ENCODE results near the gene ABCC8.

DNA sequence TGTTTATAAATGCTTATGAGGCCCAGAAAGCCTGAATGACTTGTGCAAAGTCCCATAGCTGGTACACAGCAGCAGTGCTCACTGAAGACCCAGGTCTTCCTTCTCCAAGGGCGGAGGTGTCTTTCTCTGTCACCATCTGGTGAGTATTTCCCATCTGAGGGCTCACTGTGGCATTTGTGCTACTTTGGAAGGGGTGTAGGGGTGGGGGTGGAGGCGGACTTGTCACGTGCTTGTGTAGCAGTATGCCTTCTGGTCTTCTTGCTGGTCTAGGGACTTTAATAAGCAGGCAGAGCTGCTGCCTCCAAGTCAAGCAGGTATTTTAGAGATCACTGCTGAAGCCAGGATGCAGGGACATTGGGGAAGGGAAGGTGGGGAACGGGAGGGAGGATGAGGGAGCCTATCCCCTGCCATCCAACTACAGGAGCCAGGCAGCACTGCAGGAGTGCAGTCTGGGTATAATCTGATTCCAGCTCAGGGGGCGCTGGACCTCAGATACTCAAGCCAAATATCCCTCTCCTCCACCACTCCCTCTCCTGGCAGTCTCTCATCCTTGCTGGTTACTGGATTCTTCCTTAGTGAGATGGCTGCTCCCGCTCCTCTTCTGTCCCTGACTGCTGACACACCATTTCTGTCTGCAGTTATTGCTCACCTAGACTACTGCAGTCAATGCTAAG, 3.4 kb downstream of the ABCC8 start:
- no peak for TF ChIP-seq ZSCAN29 (IDR thresholded peaks at IDR 0.05)
- TF ChIP-seq POLR2A (IDR thresholded peaks at IDR 0.05; ENCODE audit: low read depth, low read length) = no peak
- no peak for TF ChIP-seq TAF1 (IDR thresholded peaks at IDR 0.05; ENCODE audit: borderline replicate concordance, low read depth, low read length)
- TF ChIP-seq, protein P1, sequence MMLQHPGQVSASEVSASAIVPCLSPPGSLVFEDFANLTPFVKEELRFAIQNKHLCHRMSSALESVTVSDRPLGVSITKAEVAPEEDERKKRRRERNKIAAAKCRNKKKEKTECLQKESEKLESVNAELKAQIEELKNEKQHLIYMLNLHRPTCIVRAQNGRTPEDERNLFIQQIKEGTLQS (IDR thresholded peaks at IDR 0.05; ENCODE audit: borderline replicate concordance, extremely low read depth, low read depth, low read length) = no peak
- no peak for TF ChIP-seq ZNF274 (IDR thresholded peaks at IDR 0.05; ENCODE audit: insufficient read depth, insufficient read length)
- TF ChIP-seq, protein P2, sequence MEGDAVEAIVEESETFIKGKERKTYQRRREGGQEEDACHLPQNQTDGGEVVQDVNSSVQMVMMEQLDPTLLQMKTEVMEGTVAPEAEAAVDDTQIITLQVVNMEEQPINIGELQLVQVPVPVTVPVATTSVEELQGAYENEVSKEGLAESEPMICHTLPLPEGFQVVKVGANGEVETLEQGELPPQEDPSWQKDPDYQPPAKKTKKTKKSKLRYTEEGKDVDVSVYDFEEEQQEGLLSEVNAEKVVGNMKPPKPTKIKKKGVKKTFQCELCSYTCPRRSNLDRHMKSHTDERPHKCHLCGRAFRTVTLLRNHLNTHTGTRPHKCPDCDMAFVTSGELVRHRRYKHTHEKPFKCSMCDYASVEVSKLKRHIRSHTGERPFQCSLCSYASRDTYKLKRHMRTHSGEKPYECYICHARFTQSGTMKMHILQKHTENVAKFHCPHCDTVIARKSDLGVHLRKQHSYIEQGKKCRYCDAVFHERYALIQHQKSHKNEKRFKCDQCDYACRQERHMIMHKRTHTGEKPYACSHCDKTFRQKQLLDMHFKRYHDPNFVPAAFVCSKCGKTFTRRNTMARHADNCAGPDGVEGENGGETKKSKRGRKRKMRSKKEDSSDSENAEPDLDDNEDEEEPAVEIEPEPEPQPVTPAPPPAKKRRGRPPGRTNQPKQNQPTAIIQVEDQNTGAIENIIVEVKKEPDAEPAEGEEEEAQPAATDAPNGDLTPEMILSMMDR (IDR thresholded peaks at IDR 0.05 in 2 of 3, conservative IDR thresholded peaks at IDR 0.05 in 1 of 3; ENCODE audit: control insufficient read depth in 2 of 3, extremely low read depth in 1 of 3, insufficient read depth in 1 of 3, low read depth in 3 of 3, low read length in 3 of 3) = no peak
- no peak for TF ChIP-seq EZH2 (IDR thresholded peaks at IDR 0.05; ENCODE audit: borderline replicate concordance, control insufficient read depth, low read depth, low read length)
- TF ChIP-seq SIN3A (IDR thresholded peaks at IDR 0.05; ENCODE audit: low read depth, low read length) = no peak
- TF ChIP-seq, protein P3, sequence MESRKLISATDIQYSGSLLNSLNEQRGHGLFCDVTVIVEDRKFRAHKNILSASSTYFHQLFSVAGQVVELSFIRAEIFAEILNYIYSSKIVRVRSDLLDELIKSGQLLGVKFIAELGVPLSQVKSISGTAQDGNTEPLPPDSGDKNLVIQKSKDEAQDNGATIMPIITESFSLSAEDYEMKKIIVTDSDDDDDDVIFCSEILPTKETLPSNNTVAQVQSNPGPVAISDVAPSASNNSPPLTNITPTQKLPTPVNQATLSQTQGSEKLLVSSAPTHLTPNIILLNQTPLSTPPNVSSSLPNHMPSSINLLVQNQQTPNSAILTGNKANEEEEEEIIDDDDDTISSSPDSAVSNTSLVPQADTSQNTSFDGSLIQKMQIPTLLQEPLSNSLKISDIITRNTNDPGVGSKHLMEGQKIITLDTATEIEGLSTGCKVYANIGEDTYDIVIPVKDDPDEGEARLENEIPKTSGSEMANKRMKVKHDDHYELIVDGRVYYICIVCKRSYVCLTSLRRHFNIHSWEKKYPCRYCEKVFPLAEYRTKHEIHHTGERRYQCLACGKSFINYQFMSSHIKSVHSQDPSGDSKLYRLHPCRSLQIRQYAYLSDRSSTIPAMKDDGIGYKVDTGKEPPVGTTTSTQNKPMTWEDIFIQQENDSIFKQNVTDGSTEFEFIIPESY (IDR thresholded peaks at IDR 0.05) = no peak
- TF ChIP-seq JUND (IDR thresholded peaks at IDR 0.05; ENCODE audit: low read depth, low read length) = no peak
- TF ChIP-seq HDAC2 (IDR thresholded peaks at IDR 0.05) = no peak
- no peak for TF ChIP-seq POLR2AphosphoS5 (IDR thresholded peaks at IDR 0.05; ENCODE audit: low read length)
- no peak for TF ChIP-seq SMC3 (IDR thresholded peaks at IDR 0.05; ENCODE audit: borderline replicate concordance, low read length)
